ENCODE results near the gene ASGR1. TPM values are rescaled to one million over a fixed set of nuclear protein-coding genes. Genes with fewer than 3 reads are reported as not detected.

ASGR1 gene
- total and polyA plus RNA-seq, 9 donors, result 0.20 to 3.3 (median 1.0) TPM

- TF ChIP-seq POLR2A (IDR thresholded peaks at IDR 0.05), result no peak
- TF ChIP-seq, protein P1, sequence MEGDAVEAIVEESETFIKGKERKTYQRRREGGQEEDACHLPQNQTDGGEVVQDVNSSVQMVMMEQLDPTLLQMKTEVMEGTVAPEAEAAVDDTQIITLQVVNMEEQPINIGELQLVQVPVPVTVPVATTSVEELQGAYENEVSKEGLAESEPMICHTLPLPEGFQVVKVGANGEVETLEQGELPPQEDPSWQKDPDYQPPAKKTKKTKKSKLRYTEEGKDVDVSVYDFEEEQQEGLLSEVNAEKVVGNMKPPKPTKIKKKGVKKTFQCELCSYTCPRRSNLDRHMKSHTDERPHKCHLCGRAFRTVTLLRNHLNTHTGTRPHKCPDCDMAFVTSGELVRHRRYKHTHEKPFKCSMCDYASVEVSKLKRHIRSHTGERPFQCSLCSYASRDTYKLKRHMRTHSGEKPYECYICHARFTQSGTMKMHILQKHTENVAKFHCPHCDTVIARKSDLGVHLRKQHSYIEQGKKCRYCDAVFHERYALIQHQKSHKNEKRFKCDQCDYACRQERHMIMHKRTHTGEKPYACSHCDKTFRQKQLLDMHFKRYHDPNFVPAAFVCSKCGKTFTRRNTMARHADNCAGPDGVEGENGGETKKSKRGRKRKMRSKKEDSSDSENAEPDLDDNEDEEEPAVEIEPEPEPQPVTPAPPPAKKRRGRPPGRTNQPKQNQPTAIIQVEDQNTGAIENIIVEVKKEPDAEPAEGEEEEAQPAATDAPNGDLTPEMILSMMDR (IDR thresholded peaks at IDR 0.05), result no peak
- TF ChIP-seq EP300 (IDR thresholded peaks at IDR 0.05), result no peak
- Histone ChIP-seq H3K4me3 (no peak overlapping the region), H3K27ac (no peak overlapping the region), H3K9me3 (no peaks in the 10 kb centered on the region), H3K4me1 (ENCODE audit: insufficient read depth) (no peaks in the 10 kb centered on the region), H3K36me3 (no peaks in the 10 kb centered on the region), H3K27me3 (no peaks in the 10 kb centered on the region)
- 85 to 91% (median 88%) methylated on average over 5 of the region's 5 CpGs for WGBS, 3 donors
- intact Hi-C loops (cut with DNase I), result no loop called here
- DNase-seq, result no peak
Observed at GRCh38 chr17:7124923-7125322, 54.2 kb downstream of the ASGR1 start.

DNA sequence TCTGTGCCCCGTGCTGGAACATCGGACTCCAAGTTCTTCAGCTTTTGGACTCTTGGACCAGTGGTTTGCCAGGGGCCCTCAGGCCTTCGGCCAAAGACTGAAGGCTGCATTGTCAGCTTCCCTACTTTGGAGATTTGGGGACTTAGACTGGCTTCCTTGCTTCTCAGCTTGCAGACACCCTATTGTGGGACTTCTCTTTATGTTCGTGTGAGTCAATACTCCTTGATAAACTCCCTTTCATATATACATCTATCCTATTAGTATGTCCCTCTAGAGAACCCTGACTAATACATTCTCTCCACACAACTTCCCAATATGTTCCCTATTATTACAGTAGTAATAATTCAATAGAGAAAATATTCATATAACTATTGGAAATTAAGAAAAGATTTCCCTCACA is 55.3 kb downstream of the ASGR1 start:
- no peak for DNase-seq
- H3K4me3 ChIP-seq, result no peak overlapping the region
- H3K27ac ChIP-seq, result no peak overlapping the region
- no peaks in the 10 kb centered on the region for H3K4me1 ChIP-seq (ENCODE audit: insufficient read depth)
- H3K36me3 ChIP-seq, result no peaks in the 10 kb centered on the region
- no peaks in the 10 kb centered on the region for H3K9me3 ChIP-seq
- no peak for TF ChIP-seq EP300 (IDR thresholded peaks at IDR 0.05)
- TF ChIP-seq, protein P1 (IDR thresholded peaks at IDR 0.05), result no peak
- TF ChIP-seq POLR2A (IDR thresholded peaks at IDR 0.05), result no peak
- WGBS, 3 donors, result 77 to 92% (median 91%) methylated on average over 4 of the region's 4 CpGs
- intact Hi-C loops (cut with DNase I), result no loop called here
- no peaks in the 10 kb centered on the region for H3K27me3 ChIP-seq

MicroRNAs encoded within 50 kb of the gene (microRNA counts, 767-probe panel; counts per million panel counts)
- microRNA hsa-miR-324-3p, result 530 counts per million, percentile 78 among the panel's probes with 10 or more counts
- 530 counts per million, percentile 78 among the panel's probes with 10 or more counts for microRNA hsa-miR-324-5p

Small RNAs within 50 kb of the gene (microRNA-seq; reads per million reads assigned to microRNA genes)
- 248 to 397 (median 328) reads per million in 3 donors for gene MIR324

Small RNAs within 50 kb of the gene (small RNA-seq; reads per million reads assigned to genes)
- gene AC120057.4 (not detected), gene MIR324 (0.50 reads per million, percentile 11 among the genes with 10 or more reads in this experiment)

Other genes starting within 250 kb of the ASGR1 start
- gene ALOX12, start 183.3 kb downstream of the ASGR1 start, total RNA-seq, result under 1 TPM in 3 of 7 donors, not detected in 4; 0.51 to 0.74 (median 0.62) TPM
- under 1 TPM in 1 of 2 donors, not detected in 1; 0.05 TPM for gene ALOX12, start 183.3 kb downstream of the ASGR1 start, polyA plus RNA-seq
- 100 to 1,000 TPM in 6 of 7 donors, 10 to 100 TPM in 1; 80.1 to 211 (median 179) TPM for gene RNASEK, start 166.7 kb downstream of the ASGR1 start, total RNA-seq
- gene RNASEK, start 166.7 kb downstream of the ASGR1 start, polyA plus RNA-seq, result 100 to 1,000 TPM; 192 to 295 TPM
- 10 to 100 TPM in 1 of 7 donors, 1 to 10 TPM in 4, under 1 TPM in 2; 0.46 to 13.9 (median 3.5) TPM for gene BCL6B, start 156.3 kb downstream of the ASGR1 start, total RNA-seq
- 10 to 100 TPM in 1 of 2 donors, 1 to 10 TPM in 1; 6.2 to 13.7 TPM for gene BCL6B, start 156.3 kb downstream of the ASGR1 start, polyA plus RNA-seq
- 1 to 10 TPM in 4 of 7 donors, under 1 TPM in 3; 0.12 to 2.8 (median 1.2) TPM for gene SLC16A13, start 143.4 kb downstream of the ASGR1 start, total RNA-seq
- gene SLC16A13, start 143.4 kb downstream of the ASGR1 start, polyA plus RNA-seq, result 1 to 10 TPM; 1.2 TPM
- 10 to 100 TPM in 1 of 7 donors, 1 to 10 TPM in 5, not detected in 1; 1.2 to 14.4 (median 2.9) TPM for gene SLC16A11, start 135.3 kb downstream of the ASGR1 start, total RNA-seq
- gene SLC16A11, start 135.3 kb downstream of the ASGR1 start, polyA plus RNA-seq, result 1 to 10 TPM in 1 of 2 donors, not detected in 1; 3.9 TPM
- 1 to 10 TPM in 6 of 7 donors, under 1 TPM in 1; 0.98 to 2.9 (median 2.2) TPM for gene CLEC10A, start 99.1 kb downstream of the ASGR1 start, total RNA-seq
- gene CLEC10A, start 99.1 kb downstream of the ASGR1 start, polyA plus RNA-seq, result 1 to 10 TPM; 3.5 to 9.4 TPM
- under 1 TPM in 5 of 7 donors, not detected in 2; 0.20 to 0.72 (median 0.60) TPM for gene ASGR2, start 64.5 kb downstream of the ASGR1 start, total RNA-seq
- under 1 TPM; 0.24 to 0.37 TPM for gene ASGR2, start 64.5 kb downstream of the ASGR1 start, polyA plus RNA-seq
- gene DLG4, start 40.5 kb upstream of the ASGR1 start, total RNA-seq, result 10 to 100 TPM; 11.0 to 67.7 (median 34.5) TPM
- 10 to 100 TPM; 25.1 to 27.8 TPM for gene DLG4, start 40.5 kb upstream of the ASGR1 start, polyA plus RNA-seq
- 100 to 1,000 TPM; 303 to 638 (median 374) TPM for gene ACADVL, start 40.6 kb upstream of the ASGR1 start, total RNA-seq
- 100 to 1,000 TPM; 277 to 381 TPM for gene ACADVL, start 40.6 kb upstream of the ASGR1 start, polyA plus RNA-seq
- gene DVL2, start 55.1 kb upstream of the ASGR1 start, total RNA-seq, result 10 to 100 TPM; 36.9 to 80.6 (median 61.3) TPM
- gene DVL2, start 55.1 kb upstream of the ASGR1 start, polyA plus RNA-seq, result 10 to 100 TPM in 1 of 2 donors, 1 to 10 TPM in 1; 8.2 to 49.0 TPM
- 10 to 100 TPM; 19.4 to 57.7 (median 41.0) TPM for gene PHF23, start 60.1 kb upstream of the ASGR1 start, total RNA-seq
- gene PHF23, start 60.1 kb upstream of the ASGR1 start, polyA plus RNA-seq, result 10 to 100 TPM; 23.3 to 42.5 TPM
- gene GABARAP, start 63.1 kb upstream of the ASGR1 start, total RNA-seq, result 1,000 to 10,000 TPM in 1 of 7 donors, 100 to 1,000 TPM in 6; 526 to 1,303 (median 619) TPM
- 1,000 to 10,000 TPM in 1 of 2 donors, 100 to 1,000 TPM in 1; 763 to 1,518 TPM for gene GABARAP, start 63.1 kb upstream of the ASGR1 start, polyA plus RNA-seq
- gene CTDNEP1, start 72.4 kb upstream of the ASGR1 start, total RNA-seq, result 100 to 1,000 TPM in 5 of 7 donors, 10 to 100 TPM in 2; 42.3 to 136 (median 123) TPM
- gene CTDNEP1, start 72.4 kb upstream of the ASGR1 start, polyA plus RNA-seq, result 100 to 1,000 TPM in 1 of 2 donors, 10 to 100 TPM in 1; 82.5 to 256 TPM
- 10 to 100 TPM; 18.7 to 55.7 (median 40.6) TPM for gene ELP5, start 72.8 kb upstream of the ASGR1 start, total RNA-seq
- 10 to 100 TPM; 35.1 to 56.0 TPM for gene ELP5, start 72.8 kb upstream of the ASGR1 start, polyA plus RNA-seq
- gene CLDN7, start 83.1 kb upstream of the ASGR1 start, total RNA-seq, result 100 to 1,000 TPM in 1 of 7 donors, 1 to 10 TPM in 4, under 1 TPM in 1, not detected in 1; 0.53 to 102 (median 6.3) TPM
- 1 to 10 TPM in 1 of 2 donors, under 1 TPM in 1; 0.27 to 1.1 TPM for gene CLDN7, start 83.1 kb upstream of the ASGR1 start, polyA plus RNA-seq
- 1 to 10 TPM in 6 of 7 donors, under 1 TPM in 1; 0.83 to 9.8 (median 2.3) TPM for gene SLC2A4, start 102.3 kb upstream of the ASGR1 start, total RNA-seq
- 1 to 10 TPM; 3.4 to 4.1 TPM for gene SLC2A4, start 102.3 kb upstream of the ASGR1 start, polyA plus RNA-seq
- 1 to 10 TPM in 2 of 7 donors, under 1 TPM in 2, not detected in 3; 0.30 to 1.8 (median 0.98) TPM for gene YBX2, start 115.3 kb upstream of the ASGR1 start, total RNA-seq
- gene YBX2, start 115.3 kb upstream of the ASGR1 start, polyA plus RNA-seq, result under 1 TPM; 0.33 to 0.80 TPM
- gene EIF5A, start 128.3 kb upstream of the ASGR1 start, total RNA-seq, result 100 to 1,000 TPM in 5 of 7 donors, 10 to 100 TPM in 2; 55.9 to 302 (median 229) TPM
- 100 to 1,000 TPM; 182 to 258 TPM for gene EIF5A, start 128.3 kb upstream of the ASGR1 start, polyA plus RNA-seq
- gene GPS2, start 136.0 kb upstream of the ASGR1 start, total RNA-seq, result 10 to 100 TPM; 53.1 to 76.5 (median 59.3) TPM
- 100 to 1,000 TPM in 1 of 2 donors, 10 to 100 TPM in 1; 62.2 to 103 TPM for gene GPS2, start 136.0 kb upstream of the ASGR1 start, polyA plus RNA-seq
- gene NEURL4, start 150.0 kb upstream of the ASGR1 start, total RNA-seq, result 10 to 100 TPM; 11.2 to 48.0 (median 41.6) TPM
- gene NEURL4, start 150.0 kb upstream of the ASGR1 start, polyA plus RNA-seq, result 10 to 100 TPM in 1 of 2 donors, 1 to 10 TPM in 1; 9.6 to 32.8 TPM
- 1 to 10 TPM; 1.9 to 9.4 (median 5.5) TPM for gene ACAP1, start 157.2 kb upstream of the ASGR1 start, total RNA-seq
- gene ACAP1, start 157.2 kb upstream of the ASGR1 start, polyA plus RNA-seq, result 1 to 10 TPM; 2.2 to 5.8 TPM
- 10 to 100 TPM in 5 of 7 donors, 1 to 10 TPM in 2; 5.1 to 12.9 (median 10.5) TPM for gene KCTD11, start 172.8 kb upstream of the ASGR1 start, total RNA-seq
- gene KCTD11, start 172.8 kb upstream of the ASGR1 start, polyA plus RNA-seq, result 10 to 100 TPM; 10.4 to 12.5 TPM
- not detected for gene TMEM95, start 175.8 kb upstream of the ASGR1 start, total RNA-seq
- not detected for gene TMEM95, start 175.8 kb upstream of the ASGR1 start, polyA plus RNA-seq
- 1 to 10 TPM; 5.0 to 8.3 (median 6.4) TPM for gene TNK1, start 201.7 kb upstream of the ASGR1 start, total RNA-seq
- gene TNK1, start 201.7 kb upstream of the ASGR1 start, polyA plus RNA-seq, result 1 to 10 TPM in 1 of 2 donors, under 1 TPM in 1; 0.85 to 3.6 TPM
- gene PLSCR3, start 215.2 kb upstream of the ASGR1 start, total RNA-seq, result 10 to 100 TPM; 11.0 to 52.4 (median 33.8) TPM
- gene PLSCR3, start 215.2 kb upstream of the ASGR1 start, polyA plus RNA-seq, result 10 to 100 TPM in 1 of 2 donors, 1 to 10 TPM in 1; 7.1 to 40.9 TPM
- gene TMEM256, start 224.7 kb upstream of the ASGR1 start, total RNA-seq, result 100 to 1,000 TPM in 2 of 7 donors, 10 to 100 TPM in 5; 57.0 to 133 (median 85.2) TPM
- 100 to 1,000 TPM in 1 of 2 donors, 10 to 100 TPM in 1; 44.0 to 128 TPM for gene TMEM256, start 224.7 kb upstream of the ASGR1 start, polyA plus RNA-seq
- gene NLGN2, start 228.5 kb upstream of the ASGR1 start, total RNA-seq, result 10 to 100 TPM; 11.4 to 76.2 (median 53.9) TPM
- gene NLGN2, start 228.5 kb upstream of the ASGR1 start, polyA plus RNA-seq, result 10 to 100 TPM; 16.9 to 30.2 TPM
- not detected for gene SPEM1, start 241.0 kb upstream of the ASGR1 start, total RNA-seq
- not detected for gene SPEM1, start 241.0 kb upstream of the ASGR1 start, polyA plus RNA-seq
- not detected for gene SPEM2, start 246.2 kb upstream of the ASGR1 start, total RNA-seq
- gene SPEM2, start 246.2 kb upstream of the ASGR1 start, polyA plus RNA-seq, result not detected
- gene SPEM3, start 249.5 kb upstream of the ASGR1 start, total RNA-seq, result not detected
- not detected for gene SPEM3, start 249.5 kb upstream of the ASGR1 start, polyA plus RNA-seq